HepG2 (cell line): ENCODE measurements around the gene CBLC. TPM values are rescaled to one million over a fixed set of nuclear protein-coding genes. Genes with fewer than 3 reads are reported as not detected.

ENCODE experiments used
- CEBPG ChIP-seq: IDR thresholded peaks from 2 replicates; pipeline ENCODE4 v1.6.1; 2016
- FOXJ3 ChIP-seq: sonication (generic); formaldehyde crosslinking; IDR thresholded peaks from 2 replicates; pipeline ENCODE4 v1.4.0; 2020; ENCODE audit warnings: missing genetic modification reagents, mild to moderate bottlenecking, borderline replicate concordance
- MBD4 ChIP-seq: IDR thresholded peaks from 2 replicates; pipeline ENCODE4 v1.6.1; 2012; ENCODE audit warnings: low read length, inconsistent platforms, borderline replicate concordance
- PHB2 ChIP-seq: fragments of 450-650 bp; IDR thresholded peaks from 2 replicates; pipeline ENCODE4 v1.6.1; 2018; ENCODE audit not compliant: partially characterized antibody
- PLRG1 ChIP-seq: fragments of 450-650 bp; conservative IDR thresholded peaks from 2 replicates; pipeline ENCODE4 v1.6.1; 2016
- PRPF4 ChIP-seq: fragments of 200-400 bp; formaldehyde crosslinking; IDR thresholded peaks from 2 replicates; pipeline ENCODE4 v1.6.1; 2016; ENCODE audit warnings: low read length, low read depth; ENCODE audit not compliant: poor library complexity, severe bottlenecking
- TOPORS ChIP-seq: sonication (generic); formaldehyde crosslinking; IDR thresholded peaks from 2 replicates; pipeline ENCODE4 v1.8.0; 2023; ENCODE audit warnings: mild to moderate bottlenecking, missing genetic modification reagents
- ZNF746 ChIP-seq: sonication (generic); formaldehyde crosslinking; IDR thresholded peaks from 2 replicates; pipeline ENCODE4 v1.8.0; 2022; ENCODE audit warnings: mild to moderate bottlenecking, missing genetic modification reagents
- ZNF790 ChIP-seq: sonication (generic); formaldehyde crosslinking; IDR thresholded peaks from 2 replicates; pipeline ENCODE4 v1.8.0; 2022; ENCODE audit warnings: missing genetic modification reagents, mild to moderate bottlenecking, borderline replicate concordance
- polyA plus RNA-seq, 8 experiments: library from polyadenylated mRNA; depleted of rRNA in 3 of 8; stranded (reverse) in 7 of 8; unstranded in 1 of 8; fragments of >200 nt; fragmentation: Illumina TruSeq in 4 of 8; extraction: Trizol in 4 of 8; gene quantifications; 2 replicates each; pipeline versions ENCODE4 v1.2.1 to v1.2.3, GENCODE V29; 2011 to 2016; ENCODE audit warnings: low read depth in 4 of 8, missing spikeins in 1 of 8, mixed read lengths in 1 of 8; ENCODE audit not compliant: insufficient read depth in 1 of 8
- total RNA-seq, 5 experiments: library from RNA; depleted of rRNA; stranded (reverse); fragments of >200 nt; fragmentation: Illumina TruSeq; extraction: Trizol; gene quantifications; 2 replicates each; pipeline ENCODE4 v1.2.3, GENCODE V29; 2016; ENCODE audit warnings: low read depth in 1 of 5
- TF ChIP-seq, protein P1 (sequence below): sonication (generic); formaldehyde crosslinking; IDR thresholded peaks from 2 replicates; pipeline ENCODE4 v1.4.0; 2020; ENCODE audit warnings: missing genetic modification reagents
- TF ChIP-seq, protein P2 (sequence below): sonication (generic); formaldehyde crosslinking; IDR thresholded peaks from 2 replicates; pipeline ENCODE4 v1.4.0; 2020; ENCODE audit warnings: missing genetic modification reagents, borderline replicate concordance
- TF ChIP-seq, protein P3 (sequence below): sonication (generic); formaldehyde crosslinking; IDR thresholded peaks from 2 replicates; pipeline ENCODE4 v1.4.0; 2020; ENCODE audit warnings: missing genetic modification reagents, borderline replicate concordance
- TF ChIP-seq, protein P4 (sequence below): sonication (generic); formaldehyde crosslinking; IDR thresholded peaks from 2 replicates; pipeline ENCODE4 v1.8.1; 2023; ENCODE audit warnings: mild to moderate bottlenecking, moderate library complexity, missing genetic modification reagents

CBLC gene
- total and polyA plus RNA-seq, 2 of the 13 experiments (the other 11 are each of a cell fraction or from before 2014, with no cell fraction given), result 1.8 to 2.6 TPM

DNA sequence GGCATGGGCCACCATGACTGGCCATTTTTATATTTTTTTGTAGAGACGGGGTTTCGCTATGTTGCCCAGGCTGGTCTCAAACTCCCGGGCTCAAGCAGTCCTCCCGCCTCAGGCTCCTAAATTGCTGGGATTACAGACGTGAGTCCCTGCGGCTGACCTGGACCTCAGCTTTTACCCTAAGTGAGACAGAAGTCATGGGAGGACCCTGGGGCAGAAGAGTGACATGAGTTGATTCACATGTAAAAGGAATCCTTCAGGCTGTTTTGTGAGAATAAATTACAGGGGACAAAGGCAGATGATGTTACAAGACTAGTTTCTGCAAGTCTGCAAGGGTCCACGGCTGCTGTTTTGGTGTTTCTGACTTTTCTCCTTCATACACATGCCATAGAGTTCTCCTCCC, 28.6 kb downstream of the CBLC start (continued):
- TF ChIP-seq, protein P1, sequence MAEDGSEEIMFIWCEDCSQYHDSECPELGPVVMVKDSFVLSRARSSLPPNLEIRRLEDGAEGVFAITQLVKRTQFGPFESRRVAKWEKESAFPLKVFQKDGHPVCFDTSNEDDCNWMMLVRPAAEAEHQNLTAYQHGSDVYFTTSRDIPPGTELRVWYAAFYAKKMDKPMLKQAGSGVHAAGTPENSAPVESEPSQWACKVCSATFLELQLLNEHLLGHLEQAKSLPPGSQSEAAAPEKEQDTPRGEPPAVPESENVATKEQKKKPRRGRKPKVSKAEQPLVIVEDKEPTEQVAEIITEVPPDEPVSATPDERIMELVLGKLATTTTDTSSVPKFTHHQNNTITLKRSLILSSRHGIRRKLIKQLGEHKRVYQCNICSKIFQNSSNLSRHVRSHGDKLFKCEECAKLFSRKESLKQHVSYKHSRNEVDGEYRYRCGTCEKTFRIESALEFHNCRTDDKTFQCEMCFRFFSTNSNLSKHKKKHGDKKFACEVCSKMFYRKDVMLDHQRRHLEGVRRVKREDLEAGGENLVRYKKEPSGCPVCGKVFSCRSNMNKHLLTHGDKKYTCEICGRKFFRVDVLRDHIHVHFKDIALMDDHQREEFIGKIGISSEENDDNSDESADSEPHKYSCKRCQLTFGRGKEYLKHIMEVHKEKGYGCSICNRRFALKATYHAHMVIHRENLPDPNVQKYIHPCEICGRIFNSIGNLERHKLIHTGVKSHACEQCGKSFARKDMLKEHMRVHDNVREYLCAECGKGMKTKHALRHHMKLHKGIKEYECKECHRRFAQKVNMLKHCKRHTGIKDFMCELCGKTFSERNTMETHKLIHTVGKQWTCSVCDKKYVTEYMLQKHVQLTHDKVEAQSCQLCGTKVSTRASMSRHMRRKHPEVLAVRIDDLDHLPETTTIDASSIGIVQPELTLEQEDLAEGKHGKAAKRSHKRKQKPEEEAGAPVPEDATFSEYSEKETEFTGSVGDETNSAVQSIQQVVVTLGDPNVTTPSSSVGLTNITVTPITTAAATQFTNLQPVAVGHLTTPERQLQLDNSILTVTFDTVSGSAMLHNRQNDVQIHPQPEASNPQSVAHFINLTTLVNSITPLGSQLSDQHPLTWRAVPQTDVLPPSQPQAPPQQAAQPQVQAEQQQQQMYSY (CRISPR knock-in tag), result no peak
- TF ChIP-seq ZNF790 (CRISPR knock-in tag), result no peak
- no peak for TF ChIP-seq ZNF746 (CRISPR knock-in tag)
- TF ChIP-seq, protein P2, sequence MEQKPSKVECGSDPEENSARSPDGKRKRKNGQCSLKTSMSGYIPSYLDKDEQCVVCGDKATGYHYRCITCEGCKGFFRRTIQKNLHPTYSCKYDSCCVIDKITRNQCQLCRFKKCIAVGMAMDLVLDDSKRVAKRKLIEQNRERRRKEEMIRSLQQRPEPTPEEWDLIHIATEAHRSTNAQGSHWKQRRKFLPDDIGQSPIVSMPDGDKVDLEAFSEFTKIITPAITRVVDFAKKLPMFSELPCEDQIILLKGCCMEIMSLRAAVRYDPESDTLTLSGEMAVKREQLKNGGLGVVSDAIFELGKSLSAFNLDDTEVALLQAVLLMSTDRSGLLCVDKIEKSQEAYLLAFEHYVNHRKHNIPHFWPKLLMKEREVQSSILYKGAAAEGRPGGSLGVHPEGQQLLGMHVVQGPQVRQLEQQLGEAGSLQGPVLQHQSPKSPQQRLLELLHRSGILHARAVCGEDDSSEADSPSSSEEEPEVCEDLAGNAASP (CRISPR knock-in tag), result no peak
- no peak for TF ChIP-seq PRPF4
- no peak for TF ChIP-seq PHB2
- TF ChIP-seq, protein P3, sequence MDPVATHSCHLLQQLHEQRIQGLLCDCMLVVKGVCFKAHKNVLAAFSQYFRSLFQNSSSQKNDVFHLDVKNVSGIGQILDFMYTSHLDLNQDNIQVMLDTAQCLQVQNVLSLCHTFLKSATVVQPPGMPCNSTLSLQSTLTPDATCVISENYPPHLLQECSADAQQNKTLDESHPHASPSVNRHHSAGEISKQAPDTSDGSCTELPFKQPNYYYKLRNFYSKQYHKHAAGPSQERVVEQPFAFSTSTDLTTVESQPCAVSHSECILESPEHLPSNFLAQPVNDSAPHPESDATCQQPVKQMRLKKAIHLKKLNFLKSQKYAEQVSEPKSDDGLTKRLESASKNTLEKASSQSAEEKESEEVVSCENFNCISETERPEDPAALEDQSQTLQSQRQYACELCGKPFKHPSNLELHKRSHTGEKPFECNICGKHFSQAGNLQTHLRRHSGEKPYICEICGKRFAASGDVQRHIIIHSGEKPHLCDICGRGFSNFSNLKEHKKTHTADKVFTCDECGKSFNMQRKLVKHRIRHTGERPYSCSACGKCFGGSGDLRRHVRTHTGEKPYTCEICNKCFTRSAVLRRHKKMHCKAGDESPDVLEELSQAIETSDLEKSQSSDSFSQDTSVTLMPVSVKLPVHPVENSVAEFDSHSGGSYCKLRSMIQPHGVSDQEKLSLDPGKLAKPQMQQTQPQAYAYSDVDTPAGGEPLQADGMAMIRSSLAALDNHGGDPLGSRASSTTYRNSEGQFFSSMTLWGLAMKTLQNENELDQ (CRISPR knock-in tag), result no peak
- TF ChIP-seq PLRG1, result no peak
- TF ChIP-seq, protein P4, sequence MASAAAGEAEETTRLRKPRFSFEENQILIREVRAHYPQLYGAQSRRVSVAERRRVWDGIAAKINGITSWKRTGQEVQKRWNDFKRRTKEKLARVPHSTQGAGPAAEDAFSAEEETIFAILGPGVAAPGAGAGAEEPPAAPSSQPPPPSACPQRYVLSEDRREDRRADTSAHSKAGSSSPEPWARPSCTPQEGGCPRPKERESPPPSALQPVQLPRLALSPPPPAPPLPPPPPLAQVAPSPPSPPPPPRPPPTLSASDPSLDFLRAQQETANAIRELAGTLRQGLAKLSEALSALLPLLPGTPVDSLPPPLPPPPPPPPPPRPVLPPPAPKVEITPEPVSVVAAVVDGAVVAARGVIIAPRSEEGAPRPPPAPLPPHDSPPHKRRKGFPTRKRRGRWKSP (CRISPR knock-in tag), result no peak
- TF ChIP-seq CEBPG (CRISPR knock-in tag), result no peak
- TF ChIP-seq TOPORS, result no peak
- no peak for TF ChIP-seq MBD4
- TF ChIP-seq FOXJ3 (CRISPR knock-in tag), result no peak
